WERI-Rb-1 (cell line): Measurements from ENCODE around the gene SBF1.

Source experiments
- DNase-seq: peaks from one replicate; pipeline ENCODE4 v3.0.0-alpha.2; 2020
- H3K27ac ChIP-seq: fragments of 250-450 bp; sonication (Bioruptor Pico); 2 replicates; pipeline ENCODE4 v1.5.1; 2020; ENCODE audit warnings: mild to moderate bottlenecking, moderate library complexity
- H3K27me3 ChIP-seq: fragments of 250-450 bp; sonication (Bioruptor Pico); 2 replicates; pipeline ENCODE4 v1.5.1; 2021; ENCODE audit warnings: mild to moderate bottlenecking, low read depth, moderate library complexity; ENCODE audit not compliant: insufficient read depth, severe bottlenecking
- H3K36me3 ChIP-seq: fragments of 250-450 bp; sonication (Bioruptor Pico); 2 replicates; pipeline ENCODE4 v1.5.1; 2020; ENCODE audit warnings: mild to moderate bottlenecking, moderate library complexity
- H3K4me3 ChIP-seq: 2 replicates; pipeline ENCODE4 v1.5.1; 2011; ENCODE audit warnings: low read depth, mild to moderate bottlenecking, control low read depth, low read length
- H3K9me3 ChIP-seq: fragments of 250-450 bp; sonication (Bioruptor Pico); 2 replicates; pipeline ENCODE4 v1.5.1; 2021; ENCODE audit warnings: mild to moderate bottlenecking, moderate library complexity; ENCODE audit not compliant: severe bottlenecking
- CTCF ChIP-seq: IDR thresholded peaks from 2 replicates; pipeline ENCODE4 v1.5.1; 2011; ENCODE audit warnings: low read depth, mild to moderate bottlenecking, control low read depth, inconsistent platforms, low read length

SBF1 gene

GRCh38 chr22:50456026-50456425 is 18.8 kb downstream of the SBF1 start:
- H3K27me3 ChIP-seq, result no peaks in the 10 kb centered on the region
- peaks cover 79% of the 10 kb centered on the region for H3K36me3 ChIP-seq
- no peak overlapping the region for H3K4me3 ChIP-seq
- TF ChIP-seq CTCF, result no peak
- H3K9me3 ChIP-seq, result no peaks in the 10 kb centered on the region
- no peak overlapping the region for H3K27ac ChIP-seq
- DNase-seq, result no peak

GRCh38 chr22:50455201-50455600 is 19.6 kb downstream of the SBF1 start:
- no peak for TF ChIP-seq CTCF
- H3K27ac ChIP-seq, result no peak overlapping the region
- peaks cover 74% of the 10 kb centered on the region for H3K36me3 ChIP-seq
- H3K9me3 ChIP-seq, result no peaks in the 10 kb centered on the region
- no peaks in the 10 kb centered on the region for H3K27me3 ChIP-seq
- DNase-seq, result no peak
- no peak overlapping the region for H3K4me3 ChIP-seq

GRCh38 chr22:50454556-50455075 is 20.2 kb downstream of the SBF1 start:
- no peaks in the 10 kb centered on the region for H3K27me3 ChIP-seq
- no peak overlapping the region for H3K4me3 ChIP-seq
- peaks cover 73% of the 10 kb centered on the region for H3K36me3 ChIP-seq
- H3K9me3 ChIP-seq, result no peaks in the 10 kb centered on the region
- no peak overlapping the region for H3K27ac ChIP-seq
- no peak for DNase-seq
- TF ChIP-seq CTCF, result no peak

GRCh38 chr22:50452649-50453048 is 22.2 kb downstream of the SBF1 start:
- TF ChIP-seq CTCF, result no peak
- DNase-seq, result no peak
- no peaks in the 10 kb centered on the region for H3K9me3 ChIP-seq
- no peak overlapping the region for H3K27ac ChIP-seq
- H3K27me3 ChIP-seq, result no peaks in the 10 kb centered on the region
- H3K4me3 ChIP-seq, result no peak overlapping the region
- H3K36me3 ChIP-seq, result peaks cover 73% of the 10 kb centered on the region

- Histone ChIP-seq H3K9me3 (no peaks in the 10 kb centered on the region), H3K27ac (no peak overlapping the region), H3K4me3 (no peak overlapping the region), H3K27me3 (no peaks in the 10 kb centered on the region), H3K36me3 (peaks cover 68% of the 10 kb centered on the region)
- no peak for TF ChIP-seq CTCF
- DNase-seq, result no peak
These were observed 27.0 kb downstream of the SBF1 start for GRCh38 chr22:50447576-50448551.
